Hematopoietic multipotent progenitor cell treated with erythropoietin and hydrocortisone succinate and interleukin-3 and kit ligand, for 6 days (in vitro differentiated cells): ENCODE measurements around the gene CENPP.
"Not testable (repeated sequence)": the region's sequence is repeated elsewhere in the genome, so short reads cannot be mapped to it uniquely, and the experiment has no call there.

Source experiments
- DNase-seq: peaks from one replicate; pipeline ENCODE4 v3.0.0-alpha.2; 2015

Gene CENPP

GRCh38 chr9:92619601-92620300 is 294.0 kb downstream of the CENPP start:
- no peak for DNase-seq

GRCh38 chr9:92620845-92621244 is 295.1 kb downstream of the CENPP start:
- no peak for DNase-seq

GRCh38 chr9:92623936-92624335 is 298.2 kb downstream of the CENPP start:
- not testable (repeated sequence) for DNase-seq

- DNase-seq, result no peak
These were observed 300.7 kb downstream of the CENPP start for GRCh38 chr9:92626484-92626883.

DNA sequence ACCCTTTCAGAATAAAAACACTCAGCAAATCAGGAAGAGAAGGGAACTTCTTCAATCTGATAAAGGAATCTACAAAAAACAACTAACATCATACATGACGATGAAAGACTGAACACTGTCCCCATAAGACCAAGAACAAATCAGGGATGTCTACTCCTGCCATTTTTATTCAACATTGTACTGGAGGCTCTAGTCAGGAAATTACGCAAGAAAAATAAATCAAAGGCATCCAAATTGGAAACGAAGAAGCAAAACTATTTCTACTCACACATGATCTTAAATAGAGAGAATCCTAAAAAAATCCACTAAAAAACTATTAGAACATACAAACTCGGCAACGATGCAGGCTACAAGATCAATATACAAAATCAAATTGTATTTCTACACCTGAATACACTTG is 301.9 kb downstream of the CENPP start:
- no peak for DNase-seq

DNA sequence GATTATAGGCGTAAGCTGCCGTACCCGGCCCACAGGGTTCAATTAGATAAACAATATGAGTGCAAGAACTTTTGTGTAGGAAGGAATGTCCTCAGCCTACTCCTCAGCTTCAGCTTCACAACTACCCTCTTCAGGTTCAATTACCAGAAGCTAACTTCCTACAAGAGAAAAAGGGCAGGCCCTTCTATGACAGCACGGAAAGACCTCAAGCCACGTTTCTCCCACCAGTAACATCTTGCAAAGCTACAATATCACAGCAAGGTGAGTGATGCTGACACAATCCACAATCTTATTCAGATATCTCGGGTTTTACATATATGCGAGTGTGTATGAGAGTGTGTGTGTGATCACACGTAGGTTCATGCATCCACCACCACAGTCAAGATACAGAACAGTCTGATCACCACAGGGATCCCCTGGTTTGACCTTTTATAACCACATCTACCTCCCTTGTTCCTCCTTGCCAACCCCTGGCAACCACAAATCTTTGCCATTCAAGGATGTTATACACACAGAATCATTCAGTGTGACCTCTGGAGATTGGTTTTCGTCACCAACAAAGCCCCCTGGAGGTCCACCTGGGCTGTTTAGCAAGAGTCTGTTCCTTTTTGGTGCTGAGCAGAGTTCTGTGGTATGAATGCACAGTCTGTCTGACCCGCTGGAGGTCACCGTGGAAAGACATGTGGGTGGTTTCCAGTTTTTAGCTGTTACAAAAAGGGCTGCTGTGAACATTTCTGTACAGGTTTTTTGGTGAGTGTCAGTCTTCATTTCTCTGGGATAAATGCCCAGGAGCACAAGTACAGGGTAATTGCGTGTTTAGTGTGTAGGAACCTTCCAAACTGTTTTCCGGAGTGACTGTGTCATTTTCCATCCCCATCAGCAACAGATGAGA is 305.9 kb downstream of the CENPP start:
- DNase-seq, result no peak

DNA sequence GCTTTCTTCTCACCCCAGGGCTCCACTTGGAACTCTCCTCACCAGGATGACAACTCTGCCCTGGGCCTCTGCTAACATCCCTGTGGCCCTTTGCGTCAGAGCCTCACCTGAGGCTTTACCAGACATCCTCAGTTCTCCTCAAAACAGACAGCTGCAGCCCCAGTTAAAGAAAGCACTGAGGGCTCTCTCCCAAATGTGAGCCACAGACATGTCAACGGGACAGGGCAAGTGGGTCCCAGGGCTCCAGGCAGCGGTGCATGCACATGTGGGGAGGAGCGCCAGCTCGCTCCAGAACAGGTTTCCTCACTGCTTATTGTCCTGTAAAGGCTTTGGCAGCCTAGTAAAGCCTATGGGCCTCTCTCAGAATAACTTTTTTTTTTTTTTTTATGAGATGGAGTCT is 306.9 kb downstream of the CENPP start:
- DNase-seq, result no peak

- no peak for DNase-seq
These were observed 308.0 kb downstream of the CENPP start for GRCh38 chr9:92633614-92634278.

DNA sequence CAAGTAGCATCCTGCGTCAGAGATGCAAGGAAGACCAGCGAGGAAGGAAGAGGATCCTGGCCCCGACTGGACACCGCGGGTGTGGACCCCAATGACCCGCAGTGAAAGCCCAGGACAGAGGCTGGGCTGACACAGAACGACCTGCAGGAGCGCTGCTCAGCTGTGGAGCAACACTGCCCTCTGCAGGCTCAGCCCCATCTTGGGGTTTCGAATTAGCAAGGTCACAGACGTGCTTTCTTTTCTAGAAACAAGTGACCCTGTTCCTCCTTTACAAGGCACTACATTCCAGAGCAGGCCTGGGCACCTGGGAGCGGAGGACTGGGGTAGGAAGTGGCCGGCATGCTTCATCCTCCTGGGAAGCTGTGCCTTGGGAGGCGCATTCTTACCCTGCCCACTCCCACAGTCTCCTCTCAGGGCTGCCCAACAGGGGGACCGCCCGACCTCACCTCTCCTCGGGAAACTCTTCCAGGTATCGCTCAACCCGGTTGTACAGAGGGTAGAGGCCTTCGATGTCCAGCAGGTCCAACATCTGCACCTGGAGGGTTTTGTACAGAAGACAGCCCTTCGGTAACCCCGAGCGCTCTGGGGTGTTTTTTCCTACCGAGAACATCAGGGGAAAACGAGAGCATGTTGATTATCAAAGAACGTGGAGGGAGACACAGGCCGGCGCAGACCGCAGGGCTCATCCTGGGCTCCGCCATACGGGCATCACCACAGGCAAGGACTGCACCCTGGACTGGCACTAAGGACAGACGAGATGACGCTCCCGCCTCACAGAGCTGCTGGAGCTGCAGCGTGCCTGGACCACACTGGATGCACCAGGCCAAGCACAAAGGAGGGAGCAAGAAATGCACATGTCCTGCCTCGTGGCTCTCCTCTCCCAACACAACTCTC is 309.2 kb downstream of the CENPP start:
- DNase-seq, result peak; percentile 85

GRCh38 chr9:92635760-92636159 is 310.0 kb downstream of the CENPP start:
- DNase-seq, result no peak

DNA sequence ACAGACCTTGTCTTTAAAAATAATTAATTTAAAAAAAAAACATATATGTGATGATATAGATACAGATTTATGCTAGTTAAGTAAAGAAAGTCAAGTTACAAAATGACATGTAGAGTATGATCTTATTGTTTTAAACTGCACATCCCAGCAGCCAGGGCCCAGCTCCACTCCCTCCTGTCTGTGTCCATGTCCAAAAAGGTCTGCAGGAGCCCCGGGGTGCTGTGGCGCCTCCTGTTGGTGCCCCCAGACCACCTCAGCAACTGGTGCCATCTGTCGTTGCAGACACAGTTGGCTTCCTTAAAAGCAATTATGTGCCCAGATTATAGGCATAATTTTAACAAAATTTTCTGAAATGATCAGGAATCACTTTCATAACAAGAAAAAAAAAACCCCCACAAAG is 310.9 kb downstream of the CENPP start:
- no peak for DNase-seq

GRCh38 chr9:92637326-92637725 is 311.6 kb downstream of the CENPP start:
- no peak for DNase-seq

- DNase-seq, result no peak
These were observed 312.3 kb downstream of the CENPP start for GRCh38 chr9:92637886-92638620.

- no peak for DNase-seq
These were observed 312.9 kb downstream of the CENPP start for GRCh38 chr9:92638621-92639101.

DNA sequence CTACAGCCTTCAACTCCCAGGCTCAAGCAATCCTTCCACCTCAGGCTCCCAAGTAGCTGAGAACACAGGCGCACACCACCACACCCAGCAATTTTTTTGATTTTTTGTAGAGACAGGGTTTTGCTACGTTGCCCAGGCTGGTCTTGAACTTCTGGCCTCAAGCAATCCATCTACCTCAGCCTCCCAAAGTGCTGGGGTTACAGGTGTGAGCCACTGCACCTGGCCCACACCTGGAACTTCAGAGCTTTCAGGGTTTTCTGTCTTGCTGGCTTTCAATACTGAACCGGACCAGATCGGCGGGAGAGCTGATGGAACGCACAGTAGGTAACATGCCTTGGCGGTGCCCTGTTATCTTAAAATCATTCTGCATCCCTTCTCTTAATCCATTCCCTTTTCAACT is 313.4 kb downstream of the CENPP start:
- DNase-seq, result no peak

- no peak for DNase-seq
These were observed 314.1 kb downstream of the CENPP start for GRCh38 chr9:92639791-92640271.

- DNase-seq, result no peak
These were observed 314.8 kb downstream of the CENPP start for GRCh38 chr9:92640398-92641091.

GRCh38 chr9:92641092-92641809 is 315.5 kb downstream of the CENPP start:
- no peak for DNase-seq

GRCh38 chr9:92642041-92642451 is 316.3 kb downstream of the CENPP start:
- DNase-seq, result no peak

DNA sequence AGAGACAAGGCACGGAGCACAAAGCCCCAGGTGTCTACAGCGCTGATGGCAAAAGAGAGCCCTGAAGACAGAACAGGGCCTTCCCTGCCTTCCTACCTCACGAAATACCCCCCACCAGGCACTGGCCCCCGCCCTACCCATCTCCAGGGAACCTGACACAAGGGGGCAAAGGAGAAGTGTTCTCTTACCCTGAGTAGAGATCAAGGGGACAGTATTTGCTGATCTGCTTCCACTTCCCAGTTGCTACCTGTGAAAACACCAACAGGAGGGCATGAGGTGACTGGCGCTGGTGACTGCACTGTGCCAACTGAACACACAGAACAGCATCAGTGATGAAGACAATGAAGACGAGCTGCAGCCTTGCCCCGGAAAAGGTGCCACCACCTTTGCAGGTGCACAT is 316.8 kb downstream of the CENPP start:
- DNase-seq, result no peak
